Astrocyte (in vitro differentiated cells and primary cell): Measurements from ENCODE around the gene RALGPS1. TPM values are rescaled to one million over a fixed set of nuclear protein-coding genes. Genes with fewer than 3 reads are reported as not detected.

Experiments used
- DNase-seq: peaks from one replicate; pipeline ENCODE4 v3.0.0-alpha.2; 2010; ENCODE audit warnings: low read depth
- FAIRE-seq: peaks from 2 replicates; lab custom pipeline; 2011; peaks lifted over from hg19 to GRCh38; lab: Jason Lieb, UNC
- H2AFZ ChIP-seq: 2 replicates; pipeline ENCODE4 v1.6.0; 2012; ENCODE audit warnings: low read depth, low read length, inconsistent platforms
- H3K27ac ChIP-seq: 2 replicates; pipeline ENCODE4 v1.5.1; 2011; ENCODE audit warnings: low read depth, low read length, inconsistent platforms
- H3K27me3 ChIP-seq: 2 replicates; pipeline ENCODE4 v1.6.0; 2011; ENCODE audit warnings: low read length, inconsistent platforms; ENCODE audit not compliant: insufficient read depth
- H3K36me3 ChIP-seq: 2 replicates; pipeline ENCODE4 v1.5.1; 2011; ENCODE audit warnings: low read length, inconsistent platforms; ENCODE audit not compliant: insufficient read depth
- H3K4me1 ChIP-seq: 2 replicates; pipeline ENCODE4 v1.5.1; 2011; ENCODE audit warnings: low read length, inconsistent platforms; ENCODE audit not compliant: insufficient read depth
- H3K4me2 ChIP-seq: 2 replicates; pipeline ENCODE4 v1.6.0; 2012; ENCODE audit warnings: low read length, inconsistent platforms
- H3K4me3 ChIP-seq: 2 replicates; pipeline ENCODE4 v1.5.1; 2011; ENCODE audit warnings: low read depth, mild to moderate bottlenecking, low read length, inconsistent platforms; ENCODE audit not compliant: insufficient read depth
- H3K79me2 ChIP-seq: 2 replicates; pipeline ENCODE4 v1.6.0; 2012; ENCODE audit warnings: mild to moderate bottlenecking, low read length, inconsistent platforms; ENCODE audit not compliant: insufficient read depth
- H3K9ac ChIP-seq: 2 replicates; pipeline ENCODE4 v1.6.0; 2012; ENCODE audit warnings: mild to moderate bottlenecking, low read length, inconsistent platforms
- H3K9me3 ChIP-seq: 2 replicates; pipeline ENCODE4 v1.5.1; 2012; ENCODE audit warnings: low read depth, mild to moderate bottlenecking, low read length, inconsistent platforms; ENCODE audit not compliant: insufficient read depth
- H4K20me1 ChIP-seq: 2 replicates; pipeline ENCODE4 v1.6.0; 2012; ENCODE audit warnings: low read length, inconsistent platforms; ENCODE audit not compliant: insufficient read depth
- H3K27ac Mint-ChIP-seq: one replicate; pipeline ENCODE4 v1.8.0; 2021; ENCODE audit warnings: mild to moderate bottlenecking, mixed read lengths; ENCODE audit not compliant: unreplicated experiment
- H3K27me3 Mint-ChIP-seq: one replicate; pipeline ENCODE4 v1.8.0; 2021; ENCODE audit warnings: low read depth, mixed read lengths; ENCODE audit not compliant: unreplicated experiment
- H3K36me3 Mint-ChIP-seq: one replicate; pipeline ENCODE4 v1.8.0; 2021; ENCODE audit warnings: low read depth, mixed read lengths; ENCODE audit not compliant: unreplicated experiment
- H3K4me1 Mint-ChIP-seq: one replicate; pipeline ENCODE4 v1.8.0; 2021; ENCODE audit warnings: low read depth, mixed read lengths; ENCODE audit not compliant: unreplicated experiment
- H3K4me3 Mint-ChIP-seq: one replicate; pipeline ENCODE4 v1.8.0; 2021; ENCODE audit warnings: mild to moderate bottlenecking, moderate library complexity, mixed read lengths; ENCODE audit not compliant: unreplicated experiment
- H3K9me3 Mint-ChIP-seq: one replicate; pipeline ENCODE4 v1.8.0; 2021; ENCODE audit warnings: mild to moderate bottlenecking, mixed read lengths; ENCODE audit not compliant: unreplicated experiment
- CTCF ChIP-seq: IDR thresholded peaks from 2 replicates; pipeline ENCODE4 v1.5.1; 2011; ENCODE audit warnings: low read depth, mild to moderate bottlenecking, inconsistent platforms, low read length, moderate library complexity; ENCODE audit not compliant: insufficient read depth
- EZH2 ChIP-seq: IDR thresholded peaks from 2 replicates; pipeline ENCODE4 v1.6.1; 2012; ENCODE audit warnings: mild to moderate bottlenecking, low read length, inconsistent platforms; ENCODE audit not compliant: insufficient read depth
- total RNA-seq: library from RNA; stranded (reverse); gene quantifications from 2 replicates; pipeline ENCODE4 v1.2.1, GENCODE V29; 2021

Gene RALGPS1
- total RNA-seq, 1 donor from 2014 or later, result 2.8 TPM

- no peaks in the 10 kb centered on the region for H3K4me1 ChIP-seq
- Mint-ChIP-seq H3K4me1 (peaks cover 3% of the 10 kb centered on the region), H3K36me3 (no peaks in the 10 kb centered on the region), H3K4me3 (no peak overlapping the region), H3K27me3 (peaks cover 19% of the 10 kb centered on the region), H3K9me3 (peaks cover 4% of the 10 kb centered on the region), H3K27ac (peak overlapping the region; percentile 8)
- TF ChIP-seq EZH2, result no peak
- no peak for TF ChIP-seq CTCF
- no peaks in the 10 kb centered on the region for H3K36me3 ChIP-seq
- H3K4me2 ChIP-seq, result no peak overlapping the region
- no peaks in the 10 kb centered on the region for H3K79me2 ChIP-seq
- no peak overlapping the region for H3K9ac ChIP-seq
- peaks cover 3% of the 10 kb centered on the region for H3K9me3 ChIP-seq
- no peak overlapping the region for H2AFZ ChIP-seq
- no peak overlapping the region for H3K27ac ChIP-seq
- no peak overlapping the region for H3K4me3 ChIP-seq
- H4K20me1 ChIP-seq, result no peaks in the 10 kb centered on the region
- H3K27me3 ChIP-seq, result peaks cover 13% of the 10 kb centered on the region
- FAIRE-seq (no peak), DNase-seq (no peak)
These were observed 25.2 kb downstream of the RALGPS1 start for GRCh38 chr9:126939821-126940221.

- TF ChIP-seq EZH2, result no peak
- no peak for TF ChIP-seq CTCF
- Mint-ChIP-seq H3K36me3 (peaks cover 2% of the 10 kb centered on the region), H3K4me1 (peaks cover 3% of the 10 kb centered on the region), H3K4me3 (no peak overlapping the region), H3K9me3 (peaks cover 2% of the 10 kb centered on the region), H3K27me3 (peaks cover 27% of the 10 kb centered on the region), H3K27ac (no peak overlapping the region)
- DNase-seq (no peak), FAIRE-seq (no peak)
- H2AFZ ChIP-seq, result no peak overlapping the region
- H3K4me1 ChIP-seq, result no peaks in the 10 kb centered on the region
- H3K4me2 ChIP-seq, result no peak overlapping the region
- H4K20me1 ChIP-seq, result no peaks in the 10 kb centered on the region
- no peak overlapping the region for H3K4me3 ChIP-seq
- H3K9me3 ChIP-seq, result peaks cover 2% of the 10 kb centered on the region
- peaks cover 19% of the 10 kb centered on the region for H3K27me3 ChIP-seq
- no peaks in the 10 kb centered on the region for H3K36me3 ChIP-seq
- H3K79me2 ChIP-seq, result no peaks in the 10 kb centered on the region
- H3K9ac ChIP-seq, result no peak overlapping the region
- H3K27ac ChIP-seq, result no peak overlapping the region
These were observed 27.8 kb downstream of the RALGPS1 start for GRCh38 chr9:126942399-126942798.

GRCh38 chr9:126945682-126946081 is 31.1 kb downstream of the RALGPS1 start:
- H3K27ac Mint-ChIP-seq, result no peak overlapping the region
- Histone ChIP-seq H3K27me3 (peaks cover 13% of the 10 kb centered on the region), H3K27ac (no peak overlapping the region), H3K79me2 (no peaks in the 10 kb centered on the region), H3K4me2 (no peak overlapping the region), H2AFZ (no peak overlapping the region), H3K9me3 (no peaks in the 10 kb centered on the region), H3K36me3 (no peaks in the 10 kb centered on the region), H3K4me1 (no peaks in the 10 kb centered on the region), H3K9ac (no peak overlapping the region), H4K20me1 (no peaks in the 10 kb centered on the region), H3K4me3 (no peak overlapping the region)
- no peaks in the 10 kb centered on the region for H3K9me3 Mint-ChIP-seq
- H3K36me3 Mint-ChIP-seq, result peaks cover 2% of the 10 kb centered on the region
- FAIRE-seq (no peak), DNase-seq (no peak)
- peaks cover 19% of the 10 kb centered on the region for H3K27me3 Mint-ChIP-seq
- TF ChIP-seq CTCF, result no peak
- no peak for TF ChIP-seq EZH2
- H3K4me1 Mint-ChIP-seq, result no peaks in the 10 kb centered on the region
- H3K4me3 Mint-ChIP-seq, result no peak overlapping the region
